ENCODE results near the gene SCML2.
"Not testable (repeated sequence)": the region's sequence is repeated elsewhere in the genome, so short reads cannot be mapped to it uniquely, and the experiment has no call there.

SCML2 gene

DNA sequence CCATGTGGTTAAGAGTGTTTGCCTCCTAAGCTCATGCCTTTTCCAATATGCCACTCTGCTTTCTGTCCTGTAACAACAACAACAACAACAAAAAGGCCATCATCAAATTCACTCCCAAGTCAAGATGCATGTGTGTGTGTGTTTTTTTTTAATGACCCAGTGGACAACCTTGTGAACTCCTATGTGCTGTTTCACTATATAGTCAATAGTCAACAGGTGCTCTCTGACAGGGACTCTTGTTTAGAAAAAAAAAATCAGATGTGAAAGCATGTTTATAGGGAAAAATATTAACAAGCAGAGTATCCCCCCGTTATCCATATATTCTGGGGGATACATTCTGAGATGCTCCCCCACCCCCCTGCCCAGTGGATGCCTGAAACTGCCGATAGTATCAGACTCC, 83.2 kb downstream of the SCML2 start:
- DNase-seq (ENCODE audit: low read depth) = no peak

- DNase-seq (ENCODE audit: low read depth) = no peak
Measured at GRCh38 chrX:18255059-18255458, 99.4 kb downstream of the SCML2 start.

DNA sequence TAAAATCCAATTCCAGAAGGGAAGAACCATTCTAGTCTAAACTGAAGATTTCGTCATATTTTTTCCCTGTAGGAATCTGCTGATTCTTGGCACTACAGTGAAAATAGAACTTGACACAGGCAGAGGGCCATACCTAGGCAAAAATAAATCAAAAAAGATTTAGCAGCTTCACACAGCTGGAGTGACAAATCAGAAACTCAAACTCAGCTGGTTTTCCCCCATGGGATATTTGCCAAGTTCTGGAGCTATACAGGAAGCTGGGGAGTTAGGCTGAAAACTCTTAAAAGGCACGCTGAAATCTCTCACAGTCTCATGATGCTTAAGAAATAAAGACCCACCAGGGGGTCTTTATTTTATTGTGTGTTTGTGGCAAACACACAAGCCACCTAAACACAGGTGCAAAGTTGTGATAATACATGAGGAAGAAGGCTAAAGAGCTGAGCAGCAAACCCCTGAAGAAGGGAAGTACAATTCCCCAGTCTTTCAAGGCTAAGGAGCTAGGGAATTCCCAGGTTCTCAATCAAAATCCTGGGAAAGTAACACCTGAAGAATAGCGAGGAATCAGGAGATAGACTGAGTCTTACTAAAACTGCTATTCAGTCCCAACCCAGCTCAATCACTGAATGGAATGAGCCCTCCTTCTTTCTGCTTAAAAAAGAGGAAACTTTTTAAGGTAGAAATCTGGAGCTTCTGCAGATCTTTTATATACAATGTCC, 101.7 kb downstream of the SCML2 start:
- DNase-seq (ENCODE audit: low read depth) = no peak

- DNase-seq (ENCODE audit: low read depth) = not testable (repeated sequence)
Measured at GRCh38 chrX:18229646-18230045, 124.8 kb downstream of the SCML2 start.

DNA sequence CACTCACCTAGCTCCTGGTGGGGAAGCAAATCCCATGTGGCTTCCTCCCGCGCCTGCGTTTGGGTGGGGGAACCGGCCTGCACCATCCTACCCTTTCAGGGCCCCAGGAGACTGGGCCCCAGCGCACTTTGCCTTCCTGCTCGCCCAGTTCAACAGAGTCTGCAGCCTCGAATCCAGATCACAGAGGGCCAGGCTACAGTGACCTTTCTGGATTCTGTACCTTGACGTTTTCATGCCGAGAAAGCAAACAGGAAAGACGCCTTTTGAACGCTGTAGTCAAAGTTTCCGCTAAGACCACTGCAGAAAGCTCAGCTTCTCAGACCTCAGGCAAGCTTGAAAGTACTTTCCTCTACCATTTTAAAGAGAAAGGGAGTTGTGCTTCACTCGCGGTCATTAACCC, 126.4 kb downstream of the SCML2 start:
- DNase-seq (ENCODE audit: low read depth) = no peak

DNA sequence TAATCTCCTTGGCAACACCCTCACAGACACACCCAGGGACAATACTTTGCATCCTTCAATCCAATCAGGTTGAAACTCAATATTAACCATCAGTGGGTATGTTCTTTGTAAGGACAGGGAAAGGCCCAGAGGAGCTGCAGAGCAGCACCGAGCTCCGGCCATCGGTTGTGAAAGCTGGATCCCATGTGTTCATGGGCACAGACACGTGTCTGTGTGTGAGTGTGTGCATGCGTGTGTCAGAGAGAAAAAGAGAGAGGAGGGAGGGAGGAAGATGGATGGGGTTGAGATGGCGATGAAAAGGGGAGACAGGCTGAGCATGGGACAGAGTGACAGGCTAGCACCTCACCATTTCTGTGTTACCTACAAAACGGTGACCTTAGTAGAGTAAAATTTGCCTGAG, 127.0 kb downstream of the SCML2 start:
- DNase-seq (ENCODE audit: low read depth) = no peak

- DNase-seq (ENCODE audit: low read depth) = no peak
Measured at GRCh38 chrX:18220786-18221185, 133.7 kb downstream of the SCML2 start, which contains the start of gene BEND2. Gene BEND2, minus strand, starts transcription at chrX:18220886. Its CDS starts 136 bp downstream, at chrX:18220750.

GRCh38 chrX:18210470-18210869, 144.0 kb downstream of the SCML2 start:
- DNase-seq (ENCODE audit: low read depth) = no peak

DNA sequence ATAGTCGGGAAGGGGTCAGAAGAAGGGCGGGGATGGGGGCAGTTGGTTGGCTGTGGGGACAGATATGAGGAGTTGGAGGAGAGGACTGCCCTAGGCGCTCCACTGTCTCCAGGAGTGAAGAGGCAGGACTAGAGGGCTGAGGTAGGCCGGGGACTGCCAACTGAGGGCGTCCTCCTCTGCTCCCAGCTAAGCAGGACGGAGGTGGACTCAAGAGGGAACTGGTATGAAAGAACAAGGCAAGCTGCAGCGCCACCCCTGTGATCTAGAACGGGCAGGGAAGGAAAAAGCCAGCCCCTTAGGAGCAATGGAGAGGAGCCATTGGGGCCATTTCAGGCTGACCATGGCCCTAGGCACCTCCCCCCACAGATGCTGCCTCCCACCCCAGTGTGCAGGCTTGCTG, 147.8 kb downstream of the SCML2 start:
- DNase-seq (ENCODE audit: low read depth) = no peak

DNA sequence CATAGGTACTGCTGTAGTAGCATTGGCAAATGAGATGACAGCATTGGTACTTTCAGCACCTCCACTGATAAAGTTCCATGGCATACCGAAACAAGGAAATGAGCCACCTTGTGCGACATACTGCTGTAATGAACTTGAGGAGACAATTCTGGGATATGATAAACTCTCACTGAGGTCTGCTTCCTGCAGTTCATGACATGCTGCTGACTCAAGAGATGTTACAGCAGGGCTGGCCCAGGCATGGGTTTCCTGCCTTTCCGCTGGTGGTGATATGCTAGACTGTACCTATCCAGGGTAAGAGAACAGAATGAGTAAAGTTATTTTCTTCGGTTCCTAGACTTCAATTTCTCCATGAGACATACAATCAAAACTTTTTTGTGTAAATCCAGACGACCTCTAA, 150.9 kb downstream of the SCML2 start:
- DNase-seq (ENCODE audit: low read depth) = no peak

DNA sequence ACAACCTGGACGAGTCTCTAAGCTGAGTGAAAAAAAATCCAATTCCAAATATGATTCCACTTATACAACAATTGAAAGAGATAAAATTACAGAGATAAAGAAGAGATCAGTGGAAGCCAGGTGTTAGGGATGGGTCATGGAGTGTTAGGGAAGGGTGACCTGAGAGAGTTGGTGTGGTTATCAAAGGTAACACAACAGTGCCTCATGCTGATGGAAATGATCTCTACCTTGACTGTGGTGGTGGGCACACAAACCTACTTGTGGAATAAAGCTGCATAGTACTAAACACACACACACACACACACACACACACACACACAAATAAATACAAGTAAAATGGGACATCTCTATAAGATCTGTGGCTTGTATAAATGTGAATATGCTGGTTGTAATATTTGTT, 159.8 kb downstream of the SCML2 start:
- DNase-seq (ENCODE audit: low read depth) = no peak

All from stimulated activated CD8-positive, alpha-beta memory T cell treated with anti-CD3 and anti-CD28 coated beads, Interleukin-15, amount 100 ng/mL, for 24 hours (primary cell).